Suprapubic skin (tissue), 4 donors: ENCODE measurements around the gene SPTB. TPM values are rescaled to one million over a fixed set of nuclear protein-coding genes. Genes with fewer than 3 reads are reported as not detected.

ENCODE experiments used
- DNase-seq, 2 donors: peaks; one replicate each; pipeline ENCODE4 v3.0.0-alpha.2; 2019; ENCODE audit warnings: low spot score in 2 of 2
- H3K27ac ChIP-seq: fragments of 200-600 bp; sonication (generic); one replicate; pipeline ENCODE4 v1.5.1; 2019
- H3K27me3 ChIP-seq: fragments of 200-600 bp; sonication (generic); one replicate; pipeline ENCODE4 v1.5.1; 2019
- H3K36me3 ChIP-seq: fragments of 200-600 bp; sonication (generic); one replicate; pipeline ENCODE4 v1.5.1; 2019
- H3K4me1 ChIP-seq: fragments of 200-600 bp; sonication (generic); one replicate; pipeline ENCODE4 v1.5.1; 2019
- H3K4me3 ChIP-seq: fragments of 200-600 bp; sonication (generic); one replicate; pipeline ENCODE4 v1.5.1; 2019; ENCODE audit warnings: mild to moderate bottlenecking
- H3K9me3 ChIP-seq: fragments of 200-600 bp; sonication (generic); one replicate; pipeline ENCODE4 v1.5.1; 2019
- EP300 ChIP-seq: sonication (generic); formaldehyde crosslinking; IDR thresholded peaks from one replicate; pipeline ENCODE4 v1.6.1; 2017; ENCODE audit warnings: antibody characterized with exemption
- POLR2A ChIP-seq, 2 donors: fragments of 450-650 bp; IDR thresholded peaks; one replicate each; pipeline ENCODE4 v1.6.1; 2017; ENCODE audit warnings: antibody characterized with exemption in 2 of 2, mild to moderate bottlenecking in 2 of 2, moderate library complexity in 2 of 2
- POLR2AphosphoS5 ChIP-seq, 3 donors: sonication (generic); formaldehyde crosslinking; IDR thresholded peaks; one replicate each; pipeline ENCODE4 v1.6.1; 2017; ENCODE audit warnings: antibody characterized with exemption in 3 of 3
- WGBS: methylation state at CpG from one replicate; pipeline ENCODE4 v1.1.5; 2018; 5-methylcytosine and 5-hydroxymethylcytosine counted together
- total RNA-seq, 4 donors: library from RNA; depleted of rRNA; stranded (reverse); fragments of >200 nt; gene quantifications; one replicate each; pipeline ENCODE4 v1.1.0, GENCODE V29; 2016
- TF ChIP-seq, protein P1 (sequence below), 2 donors: fragments of 200-600 bp in 1 of 2; fragments of 450-650 bp in 1 of 2; sonication (generic) in 1 of 2; IDR thresholded peaks; one replicate each; pipeline ENCODE4 v1.5.1; 2016 to 2019; ENCODE audit warnings: antibody characterized with exemption in 2 of 2, mild to moderate bottlenecking in 1 of 2, moderate library complexity in 1 of 2

SPTB gene
- total RNA-seq, 4 donors from 2014 or later = 0.44 to 2.4 (median 0.54) TPM

DNA sequence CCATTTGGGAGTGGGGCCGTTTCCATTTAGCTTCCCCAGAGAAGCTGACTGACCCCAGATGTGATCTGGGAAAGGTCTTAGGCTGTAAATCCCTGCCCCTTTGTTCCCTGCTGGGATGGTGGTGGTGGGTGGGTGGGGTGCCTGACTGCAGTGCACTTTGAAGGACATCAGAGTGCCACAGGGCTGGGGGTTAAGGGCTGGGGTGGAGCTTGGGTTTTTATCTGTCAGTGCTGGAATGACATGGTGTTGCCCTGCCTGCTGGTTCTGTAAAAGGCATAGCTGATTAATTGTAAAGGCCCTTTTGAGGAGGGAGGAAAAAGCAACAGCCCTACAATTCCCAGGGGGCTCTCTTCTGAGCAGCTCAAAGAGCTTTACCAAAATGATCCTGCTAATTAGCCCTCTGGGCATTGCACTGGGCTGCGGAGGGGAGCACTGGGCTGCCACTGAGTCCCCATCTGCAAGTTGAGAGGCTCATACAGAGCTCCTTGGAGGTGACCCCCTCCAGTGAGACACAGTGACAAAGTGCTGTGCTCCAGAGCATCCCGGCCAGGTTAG is 154.4 kb downstream of the SPTB start:
- Histone ChIP-seq H3K9me3 (no peaks in the 10 kb centered on the region), H3K27ac (peak overlapping the region; percentile 56), H3K4me1 (peaks cover 69% of the 10 kb centered on the region), H3K27me3 (no peaks in the 10 kb centered on the region), H3K36me3 (peaks cover 30% of the 10 kb centered on the region), H3K4me3 (no peak overlapping the region)
- 55% methylated on average over 3 of the region's 3 CpGs for WGBS
- no peak for DNase-seq
- TF ChIP-seq POLR2AphosphoS5 (IDR thresholded peaks at IDR 0.05) = no peak
- TF ChIP-seq, protein P1, sequence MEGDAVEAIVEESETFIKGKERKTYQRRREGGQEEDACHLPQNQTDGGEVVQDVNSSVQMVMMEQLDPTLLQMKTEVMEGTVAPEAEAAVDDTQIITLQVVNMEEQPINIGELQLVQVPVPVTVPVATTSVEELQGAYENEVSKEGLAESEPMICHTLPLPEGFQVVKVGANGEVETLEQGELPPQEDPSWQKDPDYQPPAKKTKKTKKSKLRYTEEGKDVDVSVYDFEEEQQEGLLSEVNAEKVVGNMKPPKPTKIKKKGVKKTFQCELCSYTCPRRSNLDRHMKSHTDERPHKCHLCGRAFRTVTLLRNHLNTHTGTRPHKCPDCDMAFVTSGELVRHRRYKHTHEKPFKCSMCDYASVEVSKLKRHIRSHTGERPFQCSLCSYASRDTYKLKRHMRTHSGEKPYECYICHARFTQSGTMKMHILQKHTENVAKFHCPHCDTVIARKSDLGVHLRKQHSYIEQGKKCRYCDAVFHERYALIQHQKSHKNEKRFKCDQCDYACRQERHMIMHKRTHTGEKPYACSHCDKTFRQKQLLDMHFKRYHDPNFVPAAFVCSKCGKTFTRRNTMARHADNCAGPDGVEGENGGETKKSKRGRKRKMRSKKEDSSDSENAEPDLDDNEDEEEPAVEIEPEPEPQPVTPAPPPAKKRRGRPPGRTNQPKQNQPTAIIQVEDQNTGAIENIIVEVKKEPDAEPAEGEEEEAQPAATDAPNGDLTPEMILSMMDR (IDR thresholded peaks at IDR 0.05) = no peak
- TF ChIP-seq POLR2A (IDR thresholded peaks at IDR 0.05) = no peak
- TF ChIP-seq EP300 = no peak

GRCh38 chr14:64724578-64724930 is 155.2 kb downstream of the SPTB start:
- Histone ChIP-seq H3K9me3 (no peaks in the 10 kb centered on the region), H3K4me3 (no peak overlapping the region), H3K27me3 (no peaks in the 10 kb centered on the region), H3K27ac (peak overlapping the region; percentile 56), H3K36me3 (peaks cover 24% of the 10 kb centered on the region), H3K4me1 (peaks cover 77% of the 10 kb centered on the region)
- TF ChIP-seq POLR2A (IDR thresholded peaks at IDR 0.05) (no peak), POLR2AphosphoS5 (IDR thresholded peaks at IDR 0.05) (no peak), EP300 (no peak)
- TF ChIP-seq, protein P1 (IDR thresholded peaks at IDR 0.05) = no peak
- 85% methylated on average over 1 of the region's 1 CpG for WGBS
- no peak for DNase-seq

GRCh38 chr14:64723691-64724577 is 155.8 kb downstream of the SPTB start:
- Histone ChIP-seq H3K4me3 (no peak overlapping the region), H3K4me1 (peaks cover 81% of the 10 kb centered on the region), H3K27me3 (no peaks in the 10 kb centered on the region), H3K27ac (peak overlapping the region; percentile 84), H3K9me3 (no peaks in the 10 kb centered on the region), H3K36me3 (peaks cover 18% of the 10 kb centered on the region)
- TF ChIP-seq, protein P1 (IDR thresholded peaks at IDR 0.05) = no peak
- TF ChIP-seq EP300 = no peak
- DNase-seq = no peak
- WGBS = 66% methylated on average over 15 of the region's 15 CpGs

GRCh38 chr14:64722842-64723447 is 156.8 kb downstream of the SPTB start:
- Histone ChIP-seq H3K27me3 (no peaks in the 10 kb centered on the region), H3K4me3 (no peak overlapping the region), H3K27ac (peak overlapping the region; percentile 84), H3K9me3 (no peaks in the 10 kb centered on the region), H3K4me1 (peaks cover 91% of the 10 kb centered on the region), H3K36me3 (peaks cover 9% of the 10 kb centered on the region)
- TF ChIP-seq EP300 = no peak
- no peak for TF ChIP-seq POLR2A (IDR thresholded peaks at IDR 0.05)
- TF ChIP-seq, protein P1 (IDR thresholded peaks at IDR 0.05) = no peak
- no peak for TF ChIP-seq POLR2AphosphoS5 (IDR thresholded peaks at IDR 0.05)
- DNase-seq = no peak
- WGBS = 61% methylated on average over 4 of the region's 5 CpGs

DNA sequence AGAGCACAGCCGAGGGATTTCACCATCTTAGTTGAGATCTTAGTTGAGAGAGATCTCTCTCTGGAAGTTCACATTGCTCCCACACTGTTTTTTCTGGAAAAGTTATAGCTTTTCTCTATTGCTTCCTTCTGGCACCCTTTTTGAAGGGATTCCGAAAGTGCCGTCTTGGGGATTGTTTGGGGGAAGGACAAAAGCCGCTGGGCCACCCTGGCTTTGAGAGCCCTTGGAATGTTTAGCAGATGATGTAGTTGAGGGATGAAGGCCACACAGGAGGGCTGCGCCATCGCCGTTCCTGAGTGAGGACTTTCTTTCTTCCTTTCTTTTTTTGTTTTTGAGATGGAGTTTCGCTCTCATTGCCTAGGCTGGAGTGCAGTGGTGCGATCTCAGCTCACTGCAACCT is 157.8 kb downstream of the SPTB start:
- no peaks in the 10 kb centered on the region for H3K27me3 ChIP-seq
- 50% methylated on average over 9 of the region's 9 CpGs for WGBS
- no peaks in the 10 kb centered on the region for H3K9me3 ChIP-seq
- H3K4me1 ChIP-seq = peaks cover 98% of the 10 kb centered on the region
- peak overlapping the region; percentile 84 for H3K27ac ChIP-seq
- no peaks in the 10 kb centered on the region for H3K36me3 ChIP-seq
- TF ChIP-seq EP300 (no peak), POLR2AphosphoS5 (IDR thresholded peaks at IDR 0.05) (no peak), POLR2A (IDR thresholded peaks at IDR 0.05) (no peak)
- TF ChIP-seq, protein P1 (IDR thresholded peaks at IDR 0.05) = no peak
- no peak for DNase-seq
- H3K4me3 ChIP-seq = no peak overlapping the region
